ENCODE data around the gene FAM210A.
"Not testable (repeated sequence)": the region's sequence is repeated elsewhere in the genome, so short reads cannot be mapped to it uniquely, and the experiment has no call there.

Gene FAM210A, protein sequence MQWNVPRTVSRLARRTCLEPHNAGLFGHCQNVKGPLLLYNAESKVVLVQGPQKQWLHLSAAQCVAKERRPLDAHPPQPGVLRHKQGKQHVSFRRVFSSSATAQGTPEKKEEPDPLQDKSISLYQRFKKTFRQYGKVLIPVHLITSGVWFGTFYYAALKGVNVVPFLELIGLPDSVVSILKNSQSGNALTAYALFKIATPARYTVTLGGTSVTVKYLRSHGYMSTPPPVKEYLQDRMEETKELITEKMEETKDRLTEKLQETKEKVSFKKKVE

GRCh38 chr18:13726232-13726971 lies at the start of gene FAM210A, which contains the start of gene RNMT:
TSS of gene FAM210A (minus strand) at chr18:13726558. CDS start at chr18:13682077, 44,481 bp downstream.
TSS of gene RNMT (plus strand) at chr18:13726673. CDS start at chr18:13731518, 4,845 bp downstream.
- peak; percentile 74 for DNase-seq

- DNase-seq: no peak
Observed at GRCh38 chr18:13775058-13775457, 48.7 kb upstream of the FAM210A start.

GRCh38 chr18:13762690-13763439 lies 36.5 kb upstream of the FAM210A start:
- no peak for DNase-seq

GRCh38 chr18:13760047-13760446 lies 33.7 kb upstream of the FAM210A start:
- DNase-seq: no peak

DNA sequence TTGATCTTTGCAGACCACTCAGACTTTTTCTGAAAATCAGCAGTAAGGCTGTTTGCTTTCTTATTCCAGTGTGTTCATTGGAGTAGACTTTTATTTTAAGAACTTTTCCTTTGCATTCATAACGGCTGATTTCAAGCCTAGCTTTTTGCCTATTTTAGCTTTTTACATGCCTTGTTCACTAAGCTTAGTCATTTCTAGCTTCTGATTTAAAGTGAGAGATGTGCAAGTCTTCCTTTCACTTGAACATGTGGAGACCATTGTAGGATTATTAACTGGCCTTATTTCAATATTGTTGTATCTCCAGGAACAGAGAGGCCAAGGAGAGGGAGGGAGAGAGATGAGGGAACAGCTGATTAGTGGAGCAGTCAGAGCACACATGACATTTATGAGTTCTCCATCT lies 32.3 kb upstream of the FAM210A start:
- no peak for DNase-seq

DNA sequence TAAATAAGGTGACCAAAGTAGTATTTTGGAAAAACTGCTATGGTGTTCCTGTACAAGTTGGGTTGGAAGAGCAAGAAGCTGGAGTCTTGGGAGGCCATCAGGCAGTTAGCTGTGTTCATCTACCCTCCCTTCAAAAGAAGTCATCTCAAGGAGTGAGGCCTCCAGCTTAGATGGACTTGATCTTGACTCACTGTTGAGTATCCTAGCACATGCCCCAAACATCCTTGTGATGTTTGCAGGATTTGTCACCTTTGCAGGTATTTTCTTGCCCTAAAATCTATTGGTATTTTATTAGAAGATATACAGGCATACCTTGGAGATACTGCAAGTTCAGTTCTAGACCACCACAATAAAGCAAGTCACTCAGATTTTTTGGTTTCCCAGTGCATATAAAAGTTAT lies 30.3 kb upstream of the FAM210A start:
- DNase-seq: no peak

GRCh38 chr18:13756261-13756660 lies 29.9 kb upstream of the FAM210A start:
- DNase-seq: no peak

DNA sequence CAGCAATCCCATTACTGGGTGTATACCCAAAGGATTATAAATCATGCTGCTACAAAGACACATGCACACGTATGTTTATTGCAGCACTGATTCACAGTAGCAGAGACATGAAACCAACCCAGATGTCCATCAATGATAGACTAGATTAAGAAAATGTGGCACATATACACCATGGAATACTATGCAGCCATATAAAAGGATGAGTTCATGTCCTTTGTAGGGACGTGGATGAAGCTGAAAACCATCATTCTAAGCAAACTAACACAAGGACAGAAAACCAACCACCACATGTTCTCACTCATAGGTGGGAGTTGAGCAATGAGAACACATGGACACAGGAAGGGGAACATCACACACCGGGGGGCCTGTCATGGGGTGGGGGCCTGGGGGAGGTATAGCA lies 25.2 kb upstream of the FAM210A start:
- DNase-seq: not testable (repeated sequence)

- DNase-seq: no peak
Observed at GRCh38 chr18:13746633-13747032, 20.3 kb upstream of the FAM210A start.

DNA sequence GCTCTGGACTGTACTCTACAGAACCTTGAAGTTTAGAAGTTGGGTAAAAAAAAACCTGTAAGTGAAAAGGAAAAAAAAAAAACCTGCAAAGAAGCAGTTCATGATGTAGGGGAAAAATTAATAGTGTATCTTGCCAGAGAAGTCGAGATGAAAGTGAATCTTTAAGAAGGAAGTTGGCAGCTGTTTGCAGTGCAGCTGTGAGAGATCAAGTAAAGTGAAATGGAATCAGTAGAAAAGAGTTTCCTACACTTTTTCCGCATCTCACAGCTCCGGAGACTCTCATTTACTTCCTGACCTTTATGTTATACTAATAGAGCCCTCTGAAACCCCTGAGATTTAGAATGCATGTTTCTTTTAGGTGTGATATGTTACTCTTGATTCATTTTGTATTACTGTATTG lies 19.3 kb upstream of the FAM210A start:
- DNase-seq: no peak

GRCh38 chr18:13735681-13736080 lies 9.3 kb upstream of the FAM210A start:
- no peak for DNase-seq

- DNase-seq: no peak
Observed at GRCh38 chr18:13730481-13730880, 4.1 kb upstream of the FAM210A start.

- no peak for DNase-seq
Observed at GRCh38 chr18:13726972-13727331, 594 bp upstream of the FAM210A start.

DNA sequence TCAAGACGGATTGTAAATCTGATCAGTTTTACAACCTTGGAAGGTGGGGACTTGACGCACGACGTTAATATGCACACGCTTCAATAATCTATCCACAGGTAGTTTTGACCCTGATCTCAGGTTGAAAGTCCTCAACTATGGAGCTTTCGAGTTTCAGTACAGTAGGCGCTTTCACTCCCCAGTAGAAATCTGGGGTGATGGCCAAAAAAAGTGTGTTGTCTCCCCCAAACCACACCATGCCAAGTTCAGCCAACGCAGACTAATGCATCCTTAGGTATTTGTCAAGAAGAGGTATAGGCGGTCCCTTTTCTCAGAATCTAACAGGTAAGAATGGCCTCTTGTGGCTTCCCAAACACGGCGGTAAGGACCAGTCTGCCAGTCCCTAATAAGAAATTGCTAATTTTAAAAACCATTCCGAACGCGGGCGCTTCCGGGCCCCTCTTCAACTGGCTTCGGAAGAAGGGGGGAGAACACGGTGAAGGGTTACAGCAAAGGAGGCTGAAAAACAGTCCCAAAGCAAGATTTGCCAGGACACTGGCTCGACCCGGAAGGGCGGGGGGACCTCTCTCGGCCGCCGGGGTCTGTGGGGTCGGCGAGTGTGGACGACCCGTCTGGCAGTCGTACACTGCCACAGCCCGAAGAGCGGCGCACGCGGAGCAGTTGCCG lies 659 bp downstream of the FAM210A start:
- no peak for DNase-seq

- no peak for DNase-seq
Observed at GRCh38 chr18:13720847-13721246, 5.5 kb downstream of the FAM210A start.

GRCh38 chr18:13720123-13720522 lies 6.2 kb downstream of the FAM210A start:
- DNase-seq: no peak

- DNase-seq: no peak
Observed at GRCh38 chr18:13716916-13717315, 9.4 kb downstream of the FAM210A start.

DNA sequence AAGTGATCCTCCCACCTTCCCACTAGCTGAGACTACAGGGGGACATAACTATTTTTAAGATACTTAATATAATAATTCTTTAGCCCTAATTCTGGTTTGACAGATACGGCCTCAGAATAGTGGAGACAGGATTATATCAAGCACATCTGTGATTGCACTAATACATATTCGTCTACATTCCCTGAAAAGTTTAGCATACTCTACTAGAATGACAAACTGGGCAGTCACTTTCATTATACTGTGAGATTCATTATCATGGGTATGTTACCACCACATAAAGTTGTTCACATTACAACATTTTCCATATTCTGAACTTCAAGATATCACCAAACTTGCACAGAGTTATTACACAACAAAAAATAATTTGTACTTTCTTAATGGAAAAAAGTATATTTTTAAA lies 11.0 kb downstream of the FAM210A start:
- no peak for DNase-seq

GRCh38 chr18:13713455-13714055 lies 12.8 kb downstream of the FAM210A start:
- DNase-seq: no peak

GRCh38 chr18:13712400-13713131 lies 13.8 kb downstream of the FAM210A start:
- no peak for DNase-seq

DNA sequence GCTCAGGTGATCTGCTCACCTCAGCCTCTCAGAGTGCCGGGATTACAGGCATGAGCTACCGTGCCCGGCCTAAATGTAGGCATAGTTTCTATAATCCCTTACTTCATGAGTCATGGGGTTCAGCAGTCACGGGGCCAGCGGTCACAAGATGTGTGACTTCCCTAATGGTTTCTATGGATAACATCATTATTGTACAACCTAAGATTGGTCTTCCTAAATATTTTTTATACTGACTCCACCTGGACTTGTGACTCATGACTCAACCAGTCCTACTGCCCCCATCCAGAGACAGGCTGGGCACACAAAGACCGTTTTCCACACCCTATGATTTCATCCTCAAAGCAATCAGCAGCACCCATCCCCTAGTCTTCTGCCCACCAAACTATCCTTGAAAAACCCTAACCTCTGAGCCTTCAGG lies 15.9 kb downstream of the FAM210A start:
- no peak for DNase-seq

DNA sequence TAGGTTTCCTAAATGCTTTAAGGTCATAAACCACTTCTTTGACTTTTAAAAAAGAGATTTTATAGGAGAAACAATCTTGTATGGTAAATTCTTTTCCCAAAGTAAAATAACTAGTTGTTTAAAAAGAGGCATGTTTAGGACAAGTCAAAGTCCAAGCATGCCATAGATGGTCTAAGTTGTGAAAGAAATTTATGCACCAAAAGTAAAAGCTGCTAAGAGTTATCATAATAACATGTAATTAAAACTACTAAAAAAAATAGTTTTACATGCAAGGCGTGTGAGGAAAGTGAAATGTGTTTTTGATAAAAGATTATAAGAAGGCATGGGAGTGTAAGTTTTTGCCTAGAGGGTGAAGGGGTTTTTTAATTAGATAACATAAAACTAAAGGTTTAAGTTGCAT lies 22.5 kb downstream of the FAM210A start:
- DNase-seq: no peak
